Stimulated activated CD4-positive, alpha-beta T cell treated with anti-CD3 and anti-CD28 coated beads, Interleukin-15, amount 100 ng/mL, for 48 hours (primary cell): Measurements from ENCODE around the gene CYTH1.

ENCODE experiments used
- DNase-seq, 2 donors: peaks; one replicate each; pipeline ENCODE4 v3.0.0-alpha.2; 2020; ENCODE audit warnings: low read depth in 2 of 2

The CYTH1 gene

DNA sequence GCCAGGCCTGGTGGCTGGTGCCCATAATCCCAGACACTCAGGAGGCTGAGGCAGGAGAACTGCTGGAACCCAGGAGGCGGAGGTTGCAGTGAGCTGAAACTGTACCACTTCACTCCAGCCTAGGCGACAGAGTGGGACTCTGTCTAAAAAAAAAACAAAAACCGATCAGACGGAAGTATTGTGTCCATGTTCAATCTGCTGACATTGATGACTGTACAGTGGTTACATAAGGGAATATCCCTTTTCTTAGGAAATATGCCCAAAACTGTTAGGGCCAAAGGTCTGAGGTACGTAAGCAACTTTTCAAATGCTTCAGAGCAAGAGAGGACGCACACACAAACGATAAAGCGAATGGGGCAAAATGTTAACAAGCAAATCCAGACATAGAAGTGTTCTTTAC, 135.0 kb downstream of the CYTH1 start:
- DNase-seq, result no peak

DNA sequence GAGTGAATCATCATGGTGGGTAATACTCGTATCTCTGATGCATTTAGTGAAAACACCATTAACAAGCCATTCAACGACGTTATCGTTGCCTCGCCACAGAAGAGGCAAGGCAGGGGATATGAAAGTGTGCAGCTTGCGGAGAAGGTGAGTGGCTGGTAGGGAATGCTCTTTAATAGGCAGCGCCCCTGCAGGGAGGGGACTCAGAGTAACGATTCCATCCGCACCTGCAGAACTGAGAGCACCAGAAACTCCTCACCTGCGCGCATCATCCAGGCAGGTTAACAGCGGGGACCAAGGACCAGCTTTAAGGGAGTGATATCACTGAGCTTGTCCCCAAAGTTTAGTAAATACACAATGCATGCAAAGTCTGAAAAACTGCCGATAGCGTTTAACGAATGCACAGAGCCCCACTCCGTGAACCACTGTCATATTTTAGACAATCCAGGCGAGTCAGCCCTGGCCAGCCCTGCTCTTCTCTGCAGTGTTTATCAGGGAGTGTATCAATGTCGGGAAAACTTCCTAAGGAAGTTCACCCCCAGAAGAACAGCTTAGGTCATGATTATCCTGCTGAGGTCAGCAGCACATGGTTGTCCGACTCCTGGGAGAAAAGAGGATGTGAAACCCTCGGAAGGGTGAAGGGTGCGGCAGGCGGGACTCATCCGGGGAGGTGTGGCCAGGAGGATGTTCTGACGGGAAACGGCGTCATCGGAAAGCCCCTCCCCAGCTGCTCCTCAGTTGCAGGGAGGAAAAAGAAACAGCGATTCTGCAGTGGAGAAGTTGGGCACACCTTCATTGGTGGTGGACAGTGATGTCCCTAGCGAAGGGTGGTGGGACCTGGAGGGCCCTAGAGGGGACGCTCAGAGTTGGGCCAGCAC, 136.4 kb downstream of the CYTH1 start:
- peak; percentile 28 to 53 for DNase-seq

DNA sequence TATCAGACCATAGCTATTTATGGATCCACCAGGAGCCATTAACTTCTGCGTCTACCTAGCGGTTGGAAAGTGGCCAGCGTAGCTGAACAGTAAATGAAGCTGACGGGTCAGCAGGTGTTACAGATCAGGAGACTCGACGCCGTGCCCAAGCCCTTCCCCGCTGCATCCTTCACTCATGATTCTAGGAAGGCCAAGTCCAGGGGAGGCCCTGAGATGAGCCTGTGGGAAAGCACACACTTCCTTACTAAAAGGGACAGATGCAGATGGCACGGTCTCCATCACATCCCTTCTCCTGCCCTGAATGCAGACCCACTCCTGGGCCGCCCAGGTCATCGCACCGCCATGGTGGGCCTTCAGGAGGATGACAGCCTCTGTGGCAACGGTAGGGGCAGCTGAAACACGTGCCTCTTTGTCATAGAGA, 137.1 kb downstream of the CYTH1 start:
- DNase-seq, result no peak

DNA sequence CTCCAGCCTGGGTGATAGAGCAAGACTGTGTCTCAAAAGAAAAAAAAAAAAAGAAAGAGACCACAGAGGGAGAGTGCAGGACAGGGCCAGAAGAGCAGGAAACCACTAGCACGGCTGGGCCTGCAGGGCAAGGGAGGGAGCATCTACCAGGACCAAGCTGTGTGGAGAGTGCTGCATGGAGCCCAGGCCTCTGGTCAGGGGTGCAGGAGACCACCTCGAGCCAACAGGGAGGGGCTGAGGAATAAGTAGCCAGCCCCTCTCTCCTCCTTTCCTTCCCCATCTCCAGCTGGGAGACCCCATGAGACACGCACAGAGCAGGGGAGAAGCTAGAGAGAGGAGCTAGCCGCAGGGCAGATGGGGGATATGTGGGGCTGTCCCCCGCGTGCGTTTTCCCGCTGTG, 137.8 kb downstream of the CYTH1 start:
- DNase-seq, result no peak

DNA sequence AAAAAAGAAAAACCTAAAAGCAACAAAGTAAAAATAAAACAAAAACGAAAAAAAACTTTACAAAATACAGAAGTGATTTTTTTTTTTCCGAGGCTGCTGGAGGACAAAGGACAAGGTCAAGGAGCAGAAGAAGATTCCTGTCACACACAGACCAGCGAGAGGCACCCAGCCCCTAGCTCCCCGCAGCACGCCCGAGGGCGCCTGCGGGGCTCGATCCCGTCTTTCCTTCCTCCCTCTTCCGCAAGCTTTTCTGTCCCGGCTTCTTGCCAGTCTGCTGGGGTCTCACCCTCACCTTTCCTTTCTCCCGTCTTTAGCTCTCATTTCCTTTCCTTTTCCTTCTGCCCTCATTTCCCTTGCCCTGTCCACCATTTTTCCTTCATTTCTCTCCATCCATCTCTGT, 138.7 kb downstream of the CYTH1 start:
- DNase-seq, result no peak

DNA sequence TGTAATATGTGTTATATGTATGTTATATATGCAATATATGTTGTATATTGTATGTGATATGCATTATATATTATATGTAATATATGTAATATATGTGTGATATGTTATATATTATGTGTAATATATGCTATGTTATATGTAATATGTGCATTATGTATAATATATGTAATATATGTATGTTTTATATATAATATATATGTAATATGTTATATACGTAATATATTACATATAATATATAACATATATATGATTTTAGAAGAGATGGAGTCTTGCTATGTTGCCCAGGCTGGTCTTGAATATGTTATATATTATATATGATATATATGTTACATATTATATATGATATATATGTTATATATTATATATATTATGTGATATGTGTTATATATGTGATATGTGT, 139.4 kb downstream of the CYTH1 start:
- no peak for DNase-seq

DNA sequence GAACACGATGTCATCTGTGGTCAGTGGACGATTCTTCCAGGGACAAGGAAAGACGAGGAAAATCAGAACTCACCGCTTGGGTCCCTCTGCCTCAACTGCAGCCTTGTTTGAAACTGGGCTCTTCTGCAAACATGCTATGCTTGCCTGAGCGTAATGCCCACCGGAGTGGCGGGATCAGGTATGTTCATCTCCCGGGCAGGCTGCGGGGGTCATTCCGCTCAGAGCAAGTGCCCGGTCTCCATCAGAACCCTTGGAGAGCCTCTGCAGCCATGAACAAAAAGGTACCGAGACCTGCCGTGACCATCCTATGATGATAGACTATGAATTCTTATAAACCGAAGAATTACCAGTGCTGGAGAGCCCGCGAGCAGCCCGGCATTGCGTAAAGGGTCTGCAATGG, 140.4 kb downstream of the CYTH1 start:
- DNase-seq, result no peak

DNA sequence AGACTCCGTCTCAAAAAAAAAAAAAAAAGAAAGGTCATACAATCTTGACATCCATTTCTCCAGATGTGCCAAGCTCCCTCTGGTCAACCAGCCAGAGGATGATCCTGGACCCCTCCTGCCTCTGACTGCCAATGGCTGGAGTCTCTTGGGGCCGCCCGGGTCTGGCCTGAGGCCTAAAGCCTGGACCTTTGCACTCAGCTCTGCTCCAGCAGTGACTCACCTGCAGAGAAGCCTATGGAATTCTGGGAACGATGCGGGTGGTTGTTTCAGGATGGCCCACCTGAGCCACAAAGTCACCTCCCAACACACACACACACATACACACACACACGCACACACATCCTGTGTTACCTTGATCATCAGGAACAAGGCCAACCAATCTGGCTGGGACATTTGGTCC, 140.8 kb downstream of the CYTH1 start:
- DNase-seq, result no peak

DNA sequence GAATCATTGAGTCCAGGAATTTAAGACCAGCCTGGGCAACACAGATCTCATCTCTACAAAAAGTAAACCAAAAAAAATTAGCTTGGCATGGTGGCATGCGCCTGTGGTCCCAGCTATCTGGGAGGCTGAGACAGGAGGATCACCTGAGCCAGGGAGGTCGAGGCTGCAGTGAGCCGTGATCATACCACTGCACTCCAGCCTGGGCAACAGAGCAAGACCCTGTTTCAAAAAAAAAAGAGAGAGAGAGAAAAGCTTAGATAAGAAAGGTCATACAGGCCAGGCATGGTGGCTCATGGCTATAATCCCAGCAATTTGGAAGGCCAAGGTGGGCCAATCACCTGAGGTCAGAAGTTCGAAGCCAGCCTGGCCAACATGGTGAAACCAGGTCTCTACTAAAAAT, 141.4 kb downstream of the CYTH1 start:
- no peak for DNase-seq

DNA sequence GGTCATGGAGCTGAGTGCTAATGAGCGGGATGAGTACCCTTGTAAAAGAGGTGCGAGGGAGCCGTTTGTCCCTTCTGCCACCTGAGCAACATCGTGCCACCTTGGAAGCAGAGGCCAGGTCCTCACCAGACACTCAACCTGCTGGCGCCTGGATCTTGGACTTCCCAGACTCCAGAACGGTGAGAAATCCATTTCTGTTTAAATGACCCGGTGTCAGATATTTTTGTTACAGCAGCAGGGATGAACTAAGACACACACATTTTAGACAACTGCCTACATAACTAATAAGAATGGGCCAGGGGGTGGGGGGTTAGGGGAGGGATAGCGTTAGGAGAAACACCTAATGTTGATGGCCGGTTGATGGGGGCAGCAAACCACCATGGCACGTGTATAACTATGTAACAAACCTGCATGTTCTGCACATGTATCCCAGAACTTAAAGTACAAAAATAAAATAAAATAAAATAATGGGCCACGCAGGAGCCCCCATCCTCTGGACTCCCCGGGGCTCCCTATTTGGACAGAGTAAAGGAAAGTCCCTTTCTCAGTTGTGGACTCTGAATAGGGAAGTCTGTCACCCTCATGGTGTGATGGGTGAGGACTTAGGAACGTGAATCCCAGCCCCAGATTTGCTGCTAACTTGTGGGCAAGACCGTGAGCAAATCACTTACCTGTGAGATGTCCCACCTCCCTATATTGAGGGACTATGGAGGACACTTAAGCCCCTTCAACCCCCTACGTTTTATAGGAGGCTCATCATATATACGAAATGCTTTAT, 144.2 kb downstream of the CYTH1 start:
- DNase-seq, result no peak

DNA sequence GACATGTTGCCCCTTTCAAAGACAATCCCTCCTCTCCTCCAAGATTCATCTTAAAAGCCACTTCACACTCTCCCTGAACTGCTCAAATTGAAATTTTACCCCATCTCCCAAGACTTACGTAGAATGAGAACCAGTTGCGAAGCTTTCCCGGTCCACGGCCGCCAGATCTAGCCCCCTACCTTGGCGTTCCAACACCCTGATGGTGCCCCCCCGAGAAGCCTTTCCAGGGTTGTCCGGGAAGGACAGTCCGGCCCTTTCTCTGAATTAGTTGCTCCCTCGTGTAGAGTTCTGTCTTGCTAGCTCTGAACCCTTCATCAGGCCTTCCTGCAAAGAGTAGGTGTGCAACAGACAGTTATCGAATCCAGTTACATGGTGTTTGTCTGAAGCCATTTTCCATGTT, 144.9 kb downstream of the CYTH1 start:
- no peak for DNase-seq

DNA sequence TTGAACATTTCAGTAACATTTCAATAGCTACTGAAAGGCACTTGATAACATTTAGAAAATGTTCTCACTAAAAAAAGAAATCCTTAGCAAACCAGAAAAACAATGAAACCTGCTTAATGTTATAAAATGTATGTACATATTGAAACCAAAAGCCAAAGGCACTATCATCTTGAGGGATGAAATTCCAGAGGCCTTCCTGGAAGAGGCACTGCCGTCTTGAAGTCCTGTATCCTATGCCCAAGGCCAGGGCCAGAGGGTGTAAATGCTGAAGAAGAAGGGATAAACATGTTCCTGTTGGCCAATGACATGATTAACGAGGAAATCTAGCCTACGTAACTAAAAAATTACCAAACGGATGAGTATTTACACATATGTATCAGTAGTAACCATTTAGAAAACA, 147.9 kb downstream of the CYTH1 start:
- DNase-seq, result no peak

DNA sequence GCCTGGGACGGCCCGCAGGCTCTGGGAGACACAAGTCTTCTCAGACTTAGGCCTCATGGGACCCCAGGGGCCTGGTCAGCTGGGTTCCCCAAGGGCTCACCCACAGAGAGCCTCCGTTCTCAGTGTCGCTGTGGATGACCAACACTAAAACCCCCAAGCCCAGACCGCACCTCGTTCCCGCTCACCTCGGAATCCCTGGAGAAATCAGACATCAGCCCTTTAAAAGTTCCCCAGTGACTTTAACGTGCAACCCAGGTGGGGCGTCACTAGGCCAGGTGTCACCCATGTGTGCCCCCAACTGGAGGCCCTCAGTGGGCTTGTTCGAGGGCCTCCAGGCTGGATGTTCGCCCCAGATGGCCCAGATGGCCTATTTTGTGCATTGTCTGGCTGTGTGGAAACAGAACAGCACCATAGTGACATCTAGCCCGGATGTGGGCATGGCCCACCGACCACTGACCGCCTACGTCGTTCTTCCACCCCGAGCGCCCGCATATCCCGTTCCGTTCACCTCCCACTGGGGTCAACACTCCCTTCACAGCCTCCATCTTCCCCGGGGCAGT, 152.6 kb downstream of the CYTH1 start:
- DNase-seq, result no peak

DNA sequence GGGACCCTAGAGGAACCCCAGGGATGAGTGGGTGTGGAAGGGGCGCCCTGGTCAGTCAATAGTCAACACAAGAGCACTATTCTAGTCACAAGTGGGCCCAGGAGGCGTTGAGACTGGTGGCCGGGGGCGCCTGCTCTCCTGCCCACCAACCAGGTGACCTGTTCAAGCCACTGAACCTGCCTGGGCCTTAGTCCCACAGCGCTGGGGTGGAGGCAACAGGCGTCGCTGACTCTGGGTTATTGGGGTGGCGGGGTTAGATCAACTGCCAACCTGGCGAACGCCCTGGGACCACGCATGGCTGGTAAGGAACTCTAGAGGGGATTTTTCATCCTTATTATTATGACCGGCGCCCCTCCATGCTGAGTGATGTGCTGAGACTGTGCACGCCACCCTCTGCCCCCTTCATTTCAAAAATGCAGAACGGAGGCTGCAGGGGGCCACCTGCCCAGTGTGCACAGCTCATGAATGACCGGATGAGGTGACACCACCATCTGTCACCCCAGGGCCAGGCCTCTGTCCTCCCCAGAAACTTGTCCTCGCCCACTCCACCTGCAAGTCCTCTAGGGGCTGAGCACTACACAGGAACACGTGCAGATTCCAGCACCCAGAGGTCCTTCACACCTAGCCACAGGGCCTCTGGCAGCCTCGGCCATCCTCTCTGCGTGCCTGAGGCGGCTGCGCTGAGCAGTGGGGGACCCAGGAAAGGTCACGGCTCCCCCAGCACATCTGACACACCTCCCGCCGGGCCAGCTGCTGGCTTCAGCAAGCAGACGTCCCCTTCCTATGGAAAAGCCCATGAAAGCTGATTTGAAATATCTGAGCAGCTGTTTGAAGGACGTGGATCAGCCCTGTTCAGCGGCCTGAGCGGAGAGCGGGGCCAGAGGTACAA, 153.3 kb downstream of the CYTH1 start:
- DNase-seq, result no peak

DNA sequence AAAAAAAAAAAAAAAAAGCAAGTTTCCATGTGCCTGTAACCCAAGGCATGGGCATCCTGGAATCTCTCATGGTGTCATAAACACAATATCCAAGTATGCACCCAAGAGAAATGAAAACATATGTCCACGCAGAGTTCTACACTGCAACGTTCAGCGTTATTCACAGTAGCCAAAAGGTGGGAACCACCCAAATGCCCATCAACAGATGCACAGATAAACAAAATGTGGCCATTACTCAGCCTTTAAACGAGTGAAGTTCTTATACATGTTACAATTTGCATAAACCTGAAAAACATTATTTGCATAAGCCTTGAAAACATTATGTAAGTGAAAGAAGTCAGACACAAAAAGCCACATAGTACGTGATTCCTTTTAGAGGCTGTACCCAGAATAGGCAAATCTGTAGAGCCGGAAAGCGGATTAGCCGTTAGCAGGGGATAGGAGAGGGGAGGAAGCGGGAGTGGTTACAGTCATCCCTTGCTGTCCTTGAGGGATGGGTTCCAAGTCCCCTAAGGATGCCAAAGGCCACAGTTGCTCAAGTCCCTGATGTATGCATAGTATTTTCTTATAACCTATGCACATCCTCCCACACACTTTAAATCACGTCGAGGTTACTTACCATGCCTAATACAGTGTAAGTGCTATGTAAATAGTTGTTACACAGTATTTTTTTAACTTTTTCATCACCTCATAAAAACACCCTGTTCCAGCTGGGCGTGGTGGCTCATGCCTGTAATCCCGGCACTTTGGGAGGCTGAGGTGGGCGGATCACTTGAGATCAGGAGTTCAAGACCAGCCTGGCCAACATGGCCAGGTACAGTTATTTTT, 157.5 kb downstream of the CYTH1 start:
- DNase-seq, result no peak
